ENCODE results near the gene AP3D1.

Gene AP3D1

DNA sequence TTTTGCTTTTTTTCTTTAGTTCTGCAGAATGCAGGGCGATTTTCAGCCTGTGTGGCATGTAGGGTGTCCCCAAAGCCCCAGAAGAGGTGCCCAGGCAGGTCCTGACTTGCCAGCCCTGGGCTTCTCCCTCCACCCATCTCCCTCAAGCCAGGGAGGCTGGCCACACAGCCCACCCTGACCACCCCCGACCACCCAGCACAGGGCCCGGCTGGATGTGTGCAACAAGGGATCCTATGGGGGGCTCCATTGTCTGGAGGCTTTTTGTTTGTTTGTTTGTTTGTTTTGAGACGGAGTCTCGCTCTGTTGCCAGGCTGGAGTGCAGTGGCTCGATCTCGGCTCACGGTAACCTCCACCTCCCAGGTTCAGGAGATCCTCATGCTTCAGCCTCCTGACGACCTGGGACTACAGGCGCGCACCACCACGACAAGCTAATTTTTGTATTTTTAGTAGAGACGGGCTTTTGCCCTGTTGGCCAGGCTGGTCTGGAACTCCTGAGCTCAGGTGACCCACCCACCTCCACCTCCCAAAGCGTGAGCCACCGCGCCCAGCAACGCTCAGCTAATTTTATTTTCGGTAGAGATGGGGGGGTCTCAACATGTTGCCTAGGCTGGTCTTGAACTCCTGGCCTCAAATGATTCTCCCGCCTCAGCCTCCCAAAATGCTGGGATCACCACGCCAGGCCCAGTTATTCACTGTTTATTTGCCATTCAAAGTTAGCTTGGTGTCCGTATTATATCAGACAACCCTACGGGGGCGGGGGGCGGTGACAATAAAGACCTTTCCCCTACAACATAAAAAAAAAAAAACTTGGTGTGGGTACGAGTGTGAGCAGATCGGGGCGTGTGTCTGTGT lies 92.6 kb downstream of the AP3D1 start:
- no peak for DNase-seq

DNA sequence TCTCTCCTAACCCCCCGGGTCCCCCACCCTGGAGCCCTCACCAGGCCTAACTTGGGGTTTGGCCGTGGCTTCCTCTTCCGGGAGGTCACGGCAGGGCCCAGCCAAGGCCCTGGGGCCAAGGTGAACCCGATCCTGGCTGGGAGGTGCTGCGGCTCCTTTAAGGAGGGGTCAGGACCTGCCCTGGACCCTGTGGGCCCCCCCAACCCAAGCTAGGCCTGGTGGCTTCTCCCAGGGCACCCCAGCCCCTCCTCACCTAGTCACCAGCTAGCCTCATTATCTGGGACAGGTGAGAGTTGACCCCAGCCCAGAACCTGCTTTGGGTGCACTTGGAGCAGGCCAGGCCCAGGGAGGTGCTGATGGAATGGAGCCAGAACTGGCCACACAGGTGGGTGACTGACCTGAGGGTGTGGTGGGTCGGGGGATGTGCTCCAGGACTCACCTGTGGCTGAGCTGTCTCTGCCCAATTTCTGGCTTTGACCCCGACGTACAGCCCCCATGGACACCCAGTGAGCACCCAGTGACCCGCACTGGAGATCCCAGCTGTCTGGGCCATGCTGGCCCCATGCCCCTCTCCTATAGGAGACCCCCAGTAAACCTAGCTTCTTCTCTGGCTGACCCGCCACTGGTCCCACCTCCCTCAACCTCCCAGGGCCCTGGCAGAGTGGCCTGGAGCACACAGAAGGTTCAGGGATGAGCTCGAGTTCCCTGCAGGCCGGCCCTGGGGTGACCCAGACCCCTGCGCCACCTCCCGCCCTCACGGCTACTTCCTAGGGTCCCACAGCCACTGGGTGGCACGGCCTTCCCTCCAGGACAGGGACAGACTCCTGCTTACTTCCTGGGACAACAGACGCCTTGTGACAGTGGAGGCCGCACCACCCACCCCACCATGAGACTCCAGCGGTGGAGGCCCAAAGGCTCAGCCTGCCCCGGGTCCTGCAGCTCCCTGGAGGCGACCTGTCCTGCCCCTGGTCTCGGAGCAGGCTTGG lies 93.6 kb downstream of the AP3D1 start:
- DNase-seq = no peak

DNA sequence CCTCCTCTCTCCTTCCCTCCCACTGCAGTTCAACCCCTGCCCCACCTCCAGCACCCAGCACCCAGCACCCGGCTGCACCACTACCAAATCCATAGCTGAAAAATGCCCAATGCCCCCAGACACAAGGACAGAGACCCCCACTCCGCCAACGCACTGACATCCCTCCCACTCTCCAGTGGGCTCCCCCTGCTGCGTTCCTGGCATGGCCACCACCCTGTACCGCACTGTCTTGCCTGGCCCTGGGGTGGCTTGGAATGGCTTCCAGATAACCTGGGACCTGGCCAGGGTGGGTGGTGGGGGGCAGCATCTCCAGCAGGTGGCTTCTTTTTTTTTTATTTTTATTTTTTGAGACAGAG lies 94.6 kb downstream of the AP3D1 start:
- DNase-seq = no peak

DNA sequence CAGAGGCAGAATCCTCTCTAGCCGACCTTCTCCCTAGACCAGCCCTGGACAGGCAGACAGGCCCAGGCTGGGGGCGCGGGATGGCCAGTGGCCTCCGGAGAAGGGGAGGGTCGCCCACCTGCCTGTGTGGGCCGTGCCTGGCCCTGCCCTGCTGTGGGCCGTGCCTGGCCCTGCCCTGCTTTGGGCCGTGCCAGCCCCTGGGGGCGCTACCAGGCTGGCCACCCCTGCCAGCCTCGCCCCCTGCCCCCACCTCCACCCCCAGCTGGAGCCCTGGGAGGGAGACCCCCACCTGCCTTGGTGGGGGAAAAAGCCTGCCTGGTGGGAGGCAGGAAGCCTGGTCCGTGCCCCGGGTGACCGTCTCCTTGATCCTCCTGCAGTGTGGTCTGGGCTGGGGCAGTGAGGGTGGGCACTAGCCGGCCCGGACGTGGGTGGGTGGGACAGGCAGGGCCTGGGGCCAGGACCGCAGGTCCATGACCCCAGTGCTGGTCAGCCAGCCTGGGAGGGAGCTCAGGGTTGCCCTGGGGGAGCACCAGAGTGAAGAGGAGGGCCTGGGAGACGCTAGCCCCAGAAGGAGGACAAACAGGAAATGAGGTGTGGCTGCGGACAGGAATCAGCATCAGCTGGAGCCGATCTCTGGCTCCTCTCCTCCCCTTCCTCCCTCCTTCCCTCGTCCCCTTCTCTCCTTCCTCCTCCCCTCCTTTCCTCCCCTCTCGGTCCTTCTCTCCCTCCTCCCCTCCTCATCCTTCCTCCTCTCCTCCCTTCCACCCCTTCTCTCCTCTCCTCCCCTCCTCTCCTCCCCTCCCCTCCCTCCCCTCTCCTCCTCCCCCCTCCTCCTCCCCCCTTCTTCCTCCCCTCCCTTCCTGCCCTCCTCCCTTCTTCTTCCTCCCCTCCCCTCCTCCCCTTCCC lies 95.2 kb downstream of the AP3D1 start:
- DNase-seq = no peak

DNA sequence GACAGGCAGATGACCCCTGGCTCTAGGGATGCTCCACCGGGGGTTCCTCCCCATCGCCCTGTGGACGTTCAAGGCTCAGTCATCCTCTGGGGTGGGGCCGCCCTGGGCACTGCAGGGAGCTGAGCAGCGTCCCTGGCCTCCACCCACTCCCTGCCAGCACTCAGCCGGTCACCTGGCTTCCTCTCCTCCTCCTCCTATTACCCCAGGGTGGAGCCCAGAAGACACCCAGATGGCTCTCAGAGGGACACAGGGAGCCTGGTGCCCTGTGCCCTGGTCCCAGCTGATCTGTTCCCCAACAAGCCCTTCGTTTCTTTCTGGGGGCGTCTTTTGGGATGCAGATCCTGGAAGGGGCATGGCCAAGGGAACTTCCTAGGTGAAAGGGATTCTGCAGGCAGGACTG lies 96.6 kb downstream of the AP3D1 start:
- DNase-seq = no peak

DNA sequence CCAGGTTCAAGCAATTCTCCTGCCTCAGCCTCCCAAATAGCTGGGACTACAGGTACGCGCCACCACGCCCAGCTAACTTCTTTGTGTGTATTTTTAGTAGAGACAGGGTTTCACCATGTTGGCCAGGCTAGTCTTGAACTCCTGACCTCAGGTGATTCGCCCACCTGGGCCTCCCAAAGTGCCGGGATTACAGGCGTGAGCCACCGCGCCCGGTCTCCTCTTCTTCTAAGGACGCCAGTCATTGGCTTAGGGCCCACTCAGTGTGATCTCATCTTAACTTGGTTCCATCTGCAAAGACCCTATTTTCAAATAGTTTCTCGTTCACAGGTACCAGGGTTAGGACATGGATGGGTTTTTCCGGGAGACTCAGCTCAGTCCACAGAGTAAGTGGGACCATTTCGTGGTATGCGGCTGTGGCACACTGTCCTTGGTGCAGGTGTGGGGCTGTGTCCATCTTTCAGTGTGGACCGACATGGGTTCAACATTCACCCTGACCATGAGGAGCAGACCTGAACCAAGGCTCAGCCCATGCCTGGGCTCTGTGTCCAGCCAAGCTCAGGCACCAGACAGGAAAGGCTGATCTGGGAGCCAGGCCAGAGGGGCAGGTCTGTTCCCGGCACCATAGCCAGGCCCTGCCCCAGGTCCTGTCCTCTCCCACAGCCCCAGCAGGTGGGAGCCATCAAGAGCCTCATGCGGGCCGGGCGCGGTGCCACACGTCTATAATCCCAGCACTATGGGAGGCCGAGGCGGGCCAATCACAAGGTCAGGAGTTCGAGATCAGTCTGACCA lies 97.6 kb downstream of the AP3D1 start:
- no peak for DNase-seq

DNA sequence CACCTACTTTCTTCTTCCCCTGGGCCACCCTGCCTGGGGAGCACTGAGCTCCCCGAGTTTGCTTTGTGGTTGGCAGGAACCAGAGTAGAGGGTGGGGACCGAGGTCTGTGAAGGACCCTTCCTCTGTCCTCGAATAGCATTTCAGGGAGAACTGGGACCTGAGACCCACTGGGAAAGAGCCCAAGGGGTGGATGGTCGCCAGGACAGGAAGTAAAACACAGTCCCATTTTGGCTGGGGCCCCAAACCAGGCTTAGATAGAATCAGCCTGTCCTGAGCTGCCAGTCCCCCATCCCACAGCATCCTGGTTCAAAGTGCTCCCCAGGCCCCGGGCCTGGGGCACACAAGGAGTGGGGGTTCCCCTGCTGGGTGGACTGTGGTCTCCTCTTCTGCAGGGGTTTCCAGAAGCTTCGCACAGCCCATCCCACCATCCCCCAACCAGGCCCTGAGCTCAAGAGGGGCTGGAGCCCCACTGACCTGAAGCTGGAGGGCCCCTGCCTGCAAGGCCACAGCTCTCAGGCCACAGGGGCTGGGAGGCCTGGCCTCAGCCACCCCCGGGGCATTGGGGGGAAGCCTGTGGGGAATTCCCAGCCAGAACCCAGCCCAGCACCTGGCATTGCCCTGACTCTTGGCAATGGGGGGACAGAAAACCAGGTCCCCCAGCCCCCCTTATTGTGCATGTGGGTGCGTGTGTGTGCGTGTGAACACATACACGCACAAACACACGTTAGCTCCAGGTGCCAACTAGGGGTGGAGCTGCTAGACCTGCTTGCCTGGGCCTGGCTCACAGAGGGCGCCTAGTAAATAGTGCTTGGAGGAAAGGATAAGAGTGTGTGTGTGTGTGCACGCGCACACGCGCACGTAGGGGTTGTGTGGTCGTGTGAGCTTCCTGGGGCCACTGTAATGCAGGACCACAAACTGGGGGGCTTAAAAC lies 99.3 kb downstream of the AP3D1 start:
- DNase-seq = no peak

DNA sequence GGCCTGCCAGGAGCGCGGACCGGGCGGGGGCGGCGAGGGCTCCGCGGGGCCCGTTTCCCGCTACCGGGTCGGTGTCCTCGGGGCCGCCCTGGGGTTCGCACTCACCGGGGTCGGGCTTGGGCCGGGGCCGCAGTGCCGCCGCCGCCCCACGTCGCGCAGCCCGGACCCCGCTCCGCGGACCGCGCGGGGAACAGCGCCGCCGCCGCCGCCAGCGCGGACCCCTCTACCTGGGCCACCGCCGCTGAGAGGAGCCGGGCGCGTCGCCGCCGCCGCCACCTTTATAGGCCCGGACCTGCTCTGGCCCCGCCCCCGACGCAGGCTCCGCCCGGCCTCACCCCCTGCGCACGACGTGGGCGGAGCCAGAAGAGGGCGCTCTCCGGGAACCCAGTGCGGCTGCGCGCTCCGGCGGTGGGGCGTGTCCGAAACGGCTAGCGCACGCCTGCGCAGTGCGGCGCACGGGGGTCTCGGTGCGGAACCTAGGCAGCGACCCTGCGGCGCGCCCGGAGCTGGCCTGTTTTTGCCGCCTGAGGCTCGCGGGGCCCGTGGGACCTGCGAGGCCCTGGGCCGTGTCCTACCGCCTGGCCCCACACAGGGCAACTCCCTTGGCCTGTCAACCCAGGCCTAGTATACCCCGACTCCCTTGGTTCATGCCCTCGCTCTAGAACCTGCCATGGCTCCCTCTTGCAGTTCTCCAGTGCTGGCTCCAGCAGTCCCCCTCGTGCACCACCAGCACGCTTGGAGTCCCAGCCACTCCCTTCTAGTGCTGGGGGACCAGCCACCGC lies 100.2 kb downstream of the AP3D1 start, which contains the start of gene MKNK2:
MKNK2 (minus strand) TSS at position 254 of the 782 bp plus-strand sequence. CDS start 393 bp downstream, outside the sequence.
- DNase-seq = peak; percentile 69 to 86

Data from NCI-H1930 (cell line).